ENCODE data around the gene PDGFA.

Gene PDGFA

GRCh38 chr7:523347-524336 lies 4.0 kb upstream of the PDGFA start:
- TF ChIP-seq, protein P1, sequence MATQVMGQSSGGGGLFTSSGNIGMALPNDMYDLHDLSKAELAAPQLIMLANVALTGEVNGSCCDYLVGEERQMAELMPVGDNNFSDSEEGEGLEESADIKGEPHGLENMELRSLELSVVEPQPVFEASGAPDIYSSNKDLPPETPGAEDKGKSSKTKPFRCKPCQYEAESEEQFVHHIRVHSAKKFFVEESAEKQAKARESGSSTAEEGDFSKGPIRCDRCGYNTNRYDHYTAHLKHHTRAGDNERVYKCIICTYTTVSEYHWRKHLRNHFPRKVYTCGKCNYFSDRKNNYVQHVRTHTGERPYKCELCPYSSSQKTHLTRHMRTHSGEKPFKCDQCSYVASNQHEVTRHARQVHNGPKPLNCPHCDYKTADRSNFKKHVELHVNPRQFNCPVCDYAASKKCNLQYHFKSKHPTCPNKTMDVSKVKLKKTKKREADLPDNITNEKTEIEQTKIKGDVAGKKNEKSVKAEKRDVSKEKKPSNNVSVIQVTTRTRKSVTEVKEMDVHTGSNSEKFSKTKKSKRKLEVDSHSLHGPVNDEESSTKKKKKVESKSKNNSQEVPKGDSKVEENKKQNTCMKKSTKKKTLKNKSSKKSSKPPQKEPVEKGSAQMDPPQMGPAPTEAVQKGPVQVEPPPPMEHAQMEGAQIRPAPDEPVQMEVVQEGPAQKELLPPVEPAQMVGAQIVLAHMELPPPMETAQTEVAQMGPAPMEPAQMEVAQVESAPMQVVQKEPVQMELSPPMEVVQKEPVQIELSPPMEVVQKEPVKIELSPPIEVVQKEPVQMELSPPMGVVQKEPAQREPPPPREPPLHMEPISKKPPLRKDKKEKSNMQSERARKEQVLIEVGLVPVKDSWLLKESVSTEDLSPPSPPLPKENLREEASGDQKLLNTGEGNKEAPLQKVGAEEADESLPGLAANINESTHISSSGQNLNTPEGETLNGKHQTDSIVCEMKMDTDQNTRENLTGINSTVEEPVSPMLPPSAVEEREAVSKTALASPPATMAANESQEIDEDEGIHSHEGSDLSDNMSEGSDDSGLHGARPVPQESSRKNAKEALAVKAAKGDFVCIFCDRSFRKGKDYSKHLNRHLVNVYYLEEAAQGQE (IDR thresholded peaks at IDR 0.05; ENCODE audit: insufficient read depth in 1 of 2, low read depth in 2 of 2, low read length in 2 of 2) = no peak
- TF ChIP-seq TAF1 (IDR thresholded peaks at IDR 0.05; ENCODE audit: borderline replicate concordance, insufficient read depth, low read length) = no peak
- TF ChIP-seq FOXP2 (optimal IDR thresholded peaks at IDR 0.05; ENCODE audit: borderline replicate concordance, extremely low read depth, extremely low read length, insufficient read depth) = no peak
- TF ChIP-seq POLR2AphosphoS5 (IDR thresholded peaks at IDR 0.05; ENCODE audit: low read depth, low read length) = no peak
- TF ChIP-seq SIN3A (IDR thresholded peaks at IDR 0.05; ENCODE audit: borderline replicate concordance, insufficient read depth, low read length) = no peak

DNA sequence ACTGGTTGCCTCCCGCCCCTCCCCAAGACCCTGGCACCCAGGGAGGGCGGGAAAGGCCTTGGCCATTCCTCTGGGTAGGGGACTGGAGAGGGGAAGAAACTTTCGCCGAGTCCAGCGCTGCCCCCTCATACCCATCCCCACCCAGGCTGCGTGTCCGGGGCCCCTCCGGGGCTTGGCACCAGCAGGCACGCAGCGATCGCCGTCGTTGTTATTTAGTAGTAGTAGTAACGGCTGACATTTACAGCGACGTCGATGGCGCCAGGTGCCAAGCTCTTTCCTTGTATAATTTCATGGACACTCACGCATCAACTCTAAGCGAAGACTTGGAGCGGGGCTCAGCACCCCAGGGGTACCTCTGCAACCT lies 3.3 kb upstream of the PDGFA start:
- TF ChIP-seq, protein P1 (IDR thresholded peaks at IDR 0.05; ENCODE audit: insufficient read depth in 1 of 2, low read depth in 2 of 2, low read length in 2 of 2) = no peak
- TF ChIP-seq FOXP2 (optimal IDR thresholded peaks at IDR 0.05; ENCODE audit: borderline replicate concordance, extremely low read depth, extremely low read length, insufficient read depth) (no peak), SIN3A (IDR thresholded peaks at IDR 0.05; ENCODE audit: borderline replicate concordance, insufficient read depth, low read length) (no peak), TAF1 (IDR thresholded peaks at IDR 0.05; ENCODE audit: borderline replicate concordance, insufficient read depth, low read length) (no peak), POLR2AphosphoS5 (IDR thresholded peaks at IDR 0.05; ENCODE audit: low read depth, low read length) (no peak)

- TF ChIP-seq TAF1 (IDR thresholded peaks at IDR 0.05; ENCODE audit: borderline replicate concordance, insufficient read depth, low read length) = no peak
- TF ChIP-seq, protein P1 (IDR thresholded peaks at IDR 0.05; ENCODE audit: insufficient read depth in 1 of 2, low read depth in 2 of 2, low read length in 2 of 2) = no peak
- TF ChIP-seq SIN3A (IDR thresholded peaks at IDR 0.05; ENCODE audit: borderline replicate concordance, insufficient read depth, low read length) = no peak
- TF ChIP-seq FOXP2 (optimal IDR thresholded peaks at IDR 0.05; ENCODE audit: borderline replicate concordance, extremely low read depth, extremely low read length, insufficient read depth) = no peak
- TF ChIP-seq POLR2AphosphoS5 (IDR thresholded peaks at IDR 0.05; ENCODE audit: low read depth, low read length) = no peak
Observed at GRCh38 chr7:522071-522950, 2.7 kb upstream of the PDGFA start.

DNA sequence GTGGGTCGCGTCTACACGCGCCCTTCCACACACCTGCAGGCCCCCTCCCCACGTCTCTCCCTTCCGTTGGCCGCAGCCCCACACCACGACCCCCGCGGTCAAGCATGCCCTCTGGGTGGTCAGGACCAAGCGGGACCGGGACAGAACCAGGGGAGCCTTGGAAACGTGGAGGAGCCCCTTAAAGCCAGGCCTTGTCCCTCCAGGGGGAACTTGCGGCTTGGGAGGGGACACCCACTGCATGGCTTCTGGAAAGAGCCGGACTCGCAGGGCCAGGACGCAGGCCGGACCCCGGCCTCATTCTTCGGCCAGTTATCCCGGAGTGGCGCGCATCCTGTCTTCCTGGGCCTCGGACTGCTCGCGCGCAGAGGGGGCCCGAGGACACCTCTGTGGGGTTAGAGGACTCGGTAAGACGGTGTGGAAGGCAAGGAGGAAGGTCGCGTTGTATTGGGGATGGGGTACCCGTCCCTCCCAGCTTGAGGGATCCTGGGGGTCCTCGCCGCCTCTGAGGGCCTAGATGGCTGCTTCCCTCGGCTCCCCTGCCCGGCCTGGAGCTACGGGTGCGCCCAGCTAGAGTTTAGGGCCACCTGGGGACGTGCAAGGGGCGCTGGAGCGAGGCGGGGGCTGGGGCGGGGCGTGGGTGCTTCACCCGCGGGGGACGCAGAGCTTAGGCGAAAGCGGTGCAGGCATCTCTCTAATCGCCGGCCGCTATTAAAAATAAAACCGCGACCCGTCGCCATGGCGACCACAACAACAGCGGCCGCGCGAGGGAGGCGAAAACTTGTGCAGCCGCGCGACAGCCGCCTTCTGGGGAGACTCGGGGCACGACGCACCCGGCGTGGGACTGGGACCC lies 1.8 kb upstream of the PDGFA start:
- TF ChIP-seq FOXP2 (optimal IDR thresholded peaks at IDR 0.05; ENCODE audit: borderline replicate concordance, extremely low read depth, extremely low read length, insufficient read depth) = no peak
